SU-DHL-6 (cell line): ENCODE results near the gene CHST14.

Experiments used
- CTCF ChIP-seq: fragments of 200-600 bp; sonication (generic); IDR thresholded peaks from one replicate; pipeline ENCODE4 v1.5.1; 2017; ENCODE audit warnings: antibody characterized with exemption, mild to moderate bottlenecking, low read length, moderate library complexity; ENCODE audit not compliant: insufficient read depth, poor library complexity, severe bottlenecking
- EZH2phosphoT487 ChIP-seq: fragments of 200-600 bp; sonication (generic), shearing (Covaris generic); conservative IDR thresholded peaks from 2 replicates; pipeline ENCODE4 v1.6.1; 2018; ENCODE audit warnings: mild to moderate bottlenecking, antibody characterized with exemption, low read length, moderate library complexity, mixed read lengths

- TF ChIP-seq CTCF (no peak), EZH2phosphoT487 (no peak)
Observed at GRCh38 chr15:40435710-40436089, 35.1 kb upstream of the CHST14 start.
